Stimulated activated CD8-positive, alpha-beta memory T cell treated with anti-CD3 and anti-CD28 coated beads, Interleukin-15, amount 100 ng/mL, for 48 hours (primary cell): ENCODE data around the gene TPH1.
"Not testable (repeated sequence)": the region's sequence is repeated elsewhere in the genome, so short reads cannot be mapped to it uniquely, and the experiment has no call there.

Source experiments
- DNase-seq, 2 donors: peaks; one replicate each; pipeline ENCODE4 v3.0.0-alpha.2; 2020; ENCODE audit warnings: low read depth in 2 of 2

Gene TPH1

GRCh38 chr11:18022419-18022818, 23.6 kb downstream of the TPH1 start:
- DNase-seq: no peak

- no peak for DNase-seq
Observed at GRCh38 chr11:18019650-18020049, 26.4 kb downstream of the TPH1 start.

GRCh38 chr11:18016789-18017188, 29.3 kb downstream of the TPH1 start:
- no peak for DNase-seq

- DNase-seq: no peak
Observed at GRCh38 chr11:18014876-18015275, 31.2 kb downstream of the TPH1 start.

GRCh38 chr11:18013790-18014507, 32.1 kb downstream of the TPH1 start:
- no peak for DNase-seq

- peak; percentile 93 to 94 for DNase-seq
Observed at GRCh38 chr11:18012906-18013781, 32.9 kb downstream of the TPH1 start, which contains the start of gene SERGEF. TSS of gene SERGEF (minus strand) at chr11:18013047. CDS start at chr11:18013010, 37 bp downstream.

- DNase-seq: no peak
Observed at GRCh38 chr11:18012122-18012905, 33.8 kb downstream of the TPH1 start.

- DNase-seq: no peak
Observed at GRCh38 chr11:18011633-18012032, 34.4 kb downstream of the TPH1 start.

GRCh38 chr11:18010977-18011586, 35.0 kb downstream of the TPH1 start:
- DNase-seq: no peak

- no peak for DNase-seq
Observed at GRCh38 chr11:18010121-18010670, 35.9 kb downstream of the TPH1 start.

- DNase-seq: no peak
Observed at GRCh38 chr11:18005376-18006129, 40.5 kb downstream of the TPH1 start.

- no peak for DNase-seq
Observed at GRCh38 chr11:18001191-18001590, 44.9 kb downstream of the TPH1 start.

GRCh38 chr11:18000760-18001159, 45.3 kb downstream of the TPH1 start:
- no peak for DNase-seq

GRCh38 chr11:18000128-18000527, 45.9 kb downstream of the TPH1 start:
- DNase-seq: not testable (repeated sequence)
